HG03103 (cell line): ENCODE data around the gene IL10RB.

Source experiments
- ATAC-seq: cut with Tn5 transposase; IDR thresholded peaks from one replicate; pipeline ENCODE4 v1.9.1; 2021; ENCODE audit warnings: low read depth; ENCODE audit not compliant: unreplicated experiment

The IL10RB gene

GRCh38 chr21:33262921-33263320 lies 3.2 kb upstream of the IL10RB start:
- no peak for ATAC-seq

- no peak for ATAC-seq
Observed at GRCh38 chr21:33264561-33264960, 1.6 kb upstream of the IL10RB start.

- no peak for ATAC-seq
Observed at GRCh38 chr21:33265664-33266049, 510 bp upstream of the IL10RB start.

GRCh38 chr21:33266789-33267135 lies 595 bp downstream of the IL10RB start:
- ATAC-seq: no peak

- ATAC-seq: no peak
Observed at GRCh38 chr21:33267250-33267649, 1.1 kb downstream of the IL10RB start.

- peak; percentile 11 for ATAC-seq
Observed at GRCh38 chr21:33268393-33268736, 2.2 kb downstream of the IL10RB start.

- peak; percentile 70 for ATAC-seq
Observed at GRCh38 chr21:33268737-33269441, 2.7 kb downstream of the IL10RB start.

DNA sequence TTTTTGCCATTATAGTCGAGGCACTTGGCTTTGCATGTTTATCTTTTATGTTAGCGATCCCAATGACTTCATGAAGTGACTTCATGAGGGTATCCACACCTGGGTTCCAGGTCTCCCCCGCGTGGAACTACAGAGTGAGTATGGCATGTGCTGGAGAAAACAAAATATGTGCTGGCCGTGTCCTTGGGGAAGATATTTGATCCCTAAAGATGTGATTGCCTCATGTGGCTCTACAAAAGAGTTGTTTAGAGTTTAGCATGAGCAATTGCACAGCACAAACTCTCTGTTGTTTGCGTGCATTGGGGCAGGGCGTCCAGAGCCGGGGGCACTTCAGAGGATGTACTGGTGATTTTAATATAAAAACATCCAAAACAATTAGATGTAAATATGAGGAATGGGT lies 4.8 kb downstream of the IL10RB start:
- no peak for ATAC-seq

GRCh38 chr21:33273044-33273443 lies 6.9 kb downstream of the IL10RB start:
- ATAC-seq: no peak

- ATAC-seq: no peak
Observed at GRCh38 chr21:33278721-33279120, 12.6 kb downstream of the IL10RB start.

DNA sequence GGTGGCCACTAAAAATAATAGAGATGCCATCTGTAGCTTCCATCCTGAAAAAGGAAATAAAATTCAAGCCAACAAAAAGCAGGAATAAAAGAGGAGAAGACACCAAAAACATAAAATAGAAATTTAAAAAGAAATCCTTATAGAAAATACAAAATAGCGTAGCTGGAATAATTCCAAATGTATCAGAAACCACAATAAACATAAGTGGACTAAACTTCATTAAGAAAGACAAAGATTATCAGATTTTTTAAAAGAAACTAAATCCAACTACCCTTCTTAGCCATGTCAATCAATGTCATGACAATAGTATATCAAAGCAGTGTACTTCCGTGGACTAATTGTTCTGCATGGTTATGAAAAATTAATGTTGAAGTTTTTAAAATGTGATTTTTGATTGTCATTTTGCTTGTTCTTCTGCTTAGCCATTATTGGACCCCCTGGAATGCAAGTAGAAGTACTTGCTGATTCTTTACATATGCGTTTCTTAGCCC lies 13.2 kb downstream of the IL10RB start:
- no peak for ATAC-seq

DNA sequence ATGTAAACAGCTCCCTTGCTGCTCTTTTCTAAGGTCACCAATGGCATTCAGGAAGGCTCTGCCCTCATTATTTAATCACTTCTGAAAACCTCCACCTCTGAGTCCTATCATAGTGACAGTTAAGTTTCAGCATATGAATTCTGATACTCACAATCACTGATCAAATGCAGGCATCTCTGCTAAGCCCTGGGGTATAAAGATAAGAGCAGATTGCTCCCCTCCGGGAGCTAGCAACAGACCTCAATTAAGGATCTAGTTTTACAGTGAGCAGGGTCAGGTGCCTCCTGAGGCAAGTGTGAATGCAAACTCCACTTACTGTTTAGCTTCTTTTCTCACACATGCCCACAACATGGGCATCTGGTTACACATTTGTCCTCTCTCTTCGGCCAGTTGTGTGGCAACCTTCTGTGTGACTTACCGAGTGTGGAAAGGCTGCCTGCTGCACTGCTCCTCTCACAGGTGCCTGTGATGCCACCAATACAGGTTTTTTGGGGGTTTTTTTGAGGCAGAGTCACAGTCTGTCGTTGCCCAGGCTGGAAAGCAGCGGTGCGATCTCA lies 15.0 kb downstream of the IL10RB start:
- no peak for ATAC-seq

DNA sequence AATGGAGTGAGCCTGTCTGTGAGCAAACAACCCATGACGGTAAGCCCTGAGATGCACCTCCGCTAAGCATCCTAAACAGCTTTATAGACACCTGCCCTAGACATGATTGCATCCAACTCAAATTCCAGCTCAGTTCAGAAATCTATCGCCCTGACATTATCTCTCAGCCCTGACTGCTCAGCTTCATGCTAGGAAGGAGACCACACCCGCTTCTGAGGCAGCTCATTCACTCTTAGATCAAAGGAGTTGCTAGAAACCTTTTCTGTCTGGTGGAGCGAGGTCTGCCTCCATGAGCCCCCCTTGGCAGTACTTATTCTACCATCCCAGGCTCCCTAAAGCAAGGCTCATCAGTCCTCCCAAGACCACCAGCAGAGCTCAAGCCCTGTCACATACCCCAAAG lies 17.0 kb downstream of the IL10RB start:
- ATAC-seq: no peak

DNA sequence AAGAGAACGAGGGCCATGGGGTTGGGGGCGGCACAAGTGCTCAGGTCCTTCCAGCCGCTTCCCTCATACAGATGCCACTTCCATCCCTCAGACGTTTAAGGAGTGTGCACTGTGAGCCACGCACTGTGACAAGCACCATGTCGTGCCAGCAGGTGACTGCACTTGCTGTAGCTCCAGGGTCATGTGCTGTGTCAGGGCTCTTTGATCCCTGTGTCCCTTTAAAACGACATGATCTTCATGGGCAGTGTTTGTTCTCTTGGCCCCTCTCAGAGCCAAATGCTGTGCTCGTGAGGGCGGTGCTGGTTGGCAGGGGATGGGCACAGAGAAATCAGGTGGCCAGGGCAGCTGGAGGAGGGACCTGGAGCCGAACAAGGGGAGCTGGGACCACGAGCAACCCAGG lies 19.9 kb downstream of the IL10RB start:
- no peak for ATAC-seq

- no peak for ATAC-seq
Observed at GRCh38 chr21:33286600-33287456, 20.7 kb downstream of the IL10RB start.

DNA sequence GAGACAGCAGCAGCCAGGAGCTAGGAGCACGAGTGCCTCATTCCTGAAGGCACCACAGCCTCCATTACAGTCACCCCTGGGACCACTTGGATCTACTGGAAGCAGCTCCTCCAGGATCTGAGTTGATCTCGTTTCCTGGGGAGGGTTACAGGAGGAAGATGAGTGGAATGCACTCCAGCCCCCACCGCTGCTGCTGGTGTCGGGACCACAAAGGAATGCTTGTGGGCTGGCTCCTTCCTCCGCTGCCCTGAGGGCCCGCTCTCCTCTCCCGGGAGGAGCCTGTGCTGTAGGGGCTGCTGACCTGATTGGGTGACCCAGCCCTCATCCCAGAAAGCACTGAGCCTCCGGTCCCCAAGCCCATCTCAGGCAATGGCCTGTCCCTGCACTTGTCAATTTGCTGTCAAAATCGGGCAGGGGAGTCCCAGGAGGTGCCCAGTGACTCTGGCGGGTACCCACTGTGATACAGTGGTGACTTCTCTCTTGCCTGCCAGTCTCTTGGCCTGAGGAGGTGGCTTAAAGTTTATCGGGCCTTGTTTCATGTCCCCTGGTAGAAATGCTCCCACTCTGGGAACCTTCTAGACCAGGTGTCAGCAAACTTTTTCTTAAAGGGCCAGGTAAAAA lies 23.1 kb downstream of the IL10RB start:
- ATAC-seq: no peak

GRCh38 chr21:33290441-33290840 lies 24.3 kb downstream of the IL10RB start:
- no peak for ATAC-seq

DNA sequence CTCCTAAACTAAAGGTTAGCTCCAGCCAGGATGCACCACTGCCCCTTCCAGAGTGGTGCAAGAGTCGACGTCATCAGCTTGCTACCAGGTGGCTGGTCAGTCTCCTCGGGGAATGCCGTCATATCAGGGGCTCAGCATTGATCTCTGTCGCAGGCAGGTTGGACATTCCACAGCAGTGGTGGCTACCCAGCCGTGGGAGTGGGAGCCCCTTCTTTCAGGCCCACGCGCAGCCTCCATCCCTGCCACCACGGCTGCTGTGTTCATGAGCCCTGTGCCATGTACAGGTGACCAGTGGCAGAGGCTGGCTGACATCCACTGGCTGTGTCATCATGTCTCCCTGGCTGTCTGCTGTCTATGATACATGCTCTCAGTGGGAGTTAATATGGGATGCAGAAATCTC lies 25.5 kb downstream of the IL10RB start:
- ATAC-seq: no peak

GRCh38 chr21:33292724-33293123 lies 26.6 kb downstream of the IL10RB start:
- no peak for ATAC-seq

GRCh38 chr21:33293136-33293535 lies 27.0 kb downstream of the IL10RB start:
- no peak for ATAC-seq

DNA sequence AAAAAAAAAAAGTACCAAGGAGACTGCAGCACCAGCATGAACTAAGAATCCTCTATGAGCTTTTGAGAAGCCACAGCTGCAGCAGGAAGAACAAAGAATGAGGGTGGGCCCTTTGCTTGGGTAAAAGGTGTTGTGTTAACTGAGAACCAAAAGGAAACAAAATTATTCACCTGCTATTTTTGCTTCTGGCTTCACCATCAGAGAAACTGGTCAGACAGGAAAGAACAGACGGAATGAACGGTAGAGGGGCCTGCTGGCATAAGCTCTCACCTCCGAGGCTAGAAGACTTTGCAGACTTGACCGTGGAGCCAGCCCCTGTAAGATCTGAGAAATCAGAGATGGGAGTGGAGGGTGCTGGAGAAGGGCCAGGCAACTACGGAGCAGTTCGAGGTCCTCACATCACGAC lies 27.6 kb downstream of the IL10RB start:
- no peak for ATAC-seq
